DMS114 treated with DMSO at 0.1 percent for 48 hours (cell line): ENCODE results near the gene IQCK.
"Not testable (repeated sequence)": the region's sequence is repeated elsewhere in the genome, so short reads cannot be mapped to it uniquely, and the experiment has no call there.

ENCODE experiments used
- DNase-seq: peaks from one replicate; lab custom pipeline; 2025; ENCODE audit not compliant: unreplicated experiment; lab: John Stamatoyannopoulos, UW

The IQCK gene

GRCh38 chr16:19716183-19716582, 1.9 kb upstream of the IQCK start:
- no peak for DNase-seq

- DNase-seq, result not testable (repeated sequence)
Measured at GRCh38 chr16:19716728-19717127, 1.3 kb upstream of the IQCK start.

GRCh38 chr16:19717314-19717713, 757 bp upstream of the IQCK start:
- DNase-seq, result no peak

- DNase-seq, result no peak
Measured at GRCh38 chr16:19718624-19718965, 524 bp downstream of the IQCK start.

- no peak for DNase-seq
Measured at GRCh38 chr16:19722269-19722952, 4.3 kb downstream of the IQCK start.

GRCh38 chr16:19722981-19723380, 4.9 kb downstream of the IQCK start:
- DNase-seq, result no peak

GRCh38 chr16:19728636-19728965, 10.5 kb downstream of the IQCK start:
- no peak for DNase-seq

GRCh38 chr16:19733551-19733950, 15.5 kb downstream of the IQCK start:
- DNase-seq, result no peak

- no peak for DNase-seq
Measured at GRCh38 chr16:19735074-19735867, 17.2 kb downstream of the IQCK start.

- no peak for DNase-seq
Measured at GRCh38 chr16:19737306-19738038, 19.4 kb downstream of the IQCK start.

GRCh38 chr16:19741354-19741753, 23.3 kb downstream of the IQCK start:
- DNase-seq, result no peak

- no peak for DNase-seq
Measured at GRCh38 chr16:19743816-19744159, 25.7 kb downstream of the IQCK start.

- no peak for DNase-seq
Measured at GRCh38 chr16:19744670-19745069, 26.6 kb downstream of the IQCK start.

GRCh38 chr16:19745286-19746010, 27.4 kb downstream of the IQCK start:
- no peak for DNase-seq

- no peak for DNase-seq
Measured at GRCh38 chr16:19746561-19746960, 28.5 kb downstream of the IQCK start.

- no peak for DNase-seq
Measured at GRCh38 chr16:19748389-19749168, 30.5 kb downstream of the IQCK start.

GRCh38 chr16:19749571-19750080, 31.6 kb downstream of the IQCK start:
- DNase-seq, result no peak

- DNase-seq, result no peak
Measured at GRCh38 chr16:19751478-19752385, 33.7 kb downstream of the IQCK start.

- DNase-seq, result no peak
Measured at GRCh38 chr16:19753815-19754643, 36.0 kb downstream of the IQCK start.
